Large intestine (tissue), 3 donors: ENCODE results near the gene GINS2. TPM values are rescaled to one million over a fixed set of nuclear protein-coding genes. Genes with fewer than 3 reads are reported as not detected.

Experiments used
- DNase-seq, 2 donors: peaks; one replicate each; pipeline versions ENCODE4 v3.0.0 to v3.0.0-alpha.2; 2013
- H3K27ac ChIP-seq: one replicate; pipeline ENCODE4 v1.5.1; 2013; ENCODE audit warnings: low read length
- H3K27me3 ChIP-seq: 2 replicates; pipeline ENCODE4 v1.6.1; 2013; ENCODE audit warnings: low read length; ENCODE audit not compliant: control insufficient read depth, insufficient read depth
- H3K36me3 ChIP-seq: 2 replicates; pipeline ENCODE4 v1.6.1; 2013; ENCODE audit warnings: low read length; ENCODE audit not compliant: control insufficient read depth, insufficient read depth
- H3K4me1 ChIP-seq: one replicate; pipeline ENCODE4 v1.6.1; 2013; ENCODE audit warnings: low read length; ENCODE audit not compliant: control insufficient read depth, insufficient read depth
- H3K4me3 ChIP-seq: one replicate; pipeline ENCODE4 v1.5.1; 2013; ENCODE audit warnings: low read length
- H3K9me3 ChIP-seq: one replicate; pipeline ENCODE4 v1.6.1; 2013; ENCODE audit warnings: mild to moderate bottlenecking, low read depth, low read length, moderate library complexity; ENCODE audit not compliant: control insufficient read depth
- WGBS: methylation state at CpG from one replicate; pipeline ENCODE4 v1.1.5; 2013; ENCODE audit warnings: low lambda C conversion rate; ENCODE audit not compliant: insufficient coverage; 5-methylcytosine and 5-hydroxymethylcytosine counted together
- polyA plus RNA-seq: library from polyadenylated mRNA; unstranded; fragments of 120-200 nt; gene quantifications from one replicate; pipeline ENCODE4 v1.2.1, GENCODE V29; 2013

GINS2 gene
- polyA plus RNA-seq, 1 donor: 10.2 TPM

GRCh38 chr16:85717393-85718152, 28.8 kb upstream of the GINS2 start:
- Histone ChIP-seq H3K4me1 (peaks cover 25% of the 10 kb centered on the region), H3K27me3 (peaks cover 13% of the 10 kb centered on the region), H3K27ac (no peak overlapping the region), H3K4me3 (no peak overlapping the region), H3K36me3 (no peaks in the 10 kb centered on the region), H3K9me3 (no peaks in the 10 kb centered on the region)
- 4% methylated on average over 8 of the region's 21 CpGs for WGBS
- DNase-seq: peak; percentile 55 to 57

DNA sequence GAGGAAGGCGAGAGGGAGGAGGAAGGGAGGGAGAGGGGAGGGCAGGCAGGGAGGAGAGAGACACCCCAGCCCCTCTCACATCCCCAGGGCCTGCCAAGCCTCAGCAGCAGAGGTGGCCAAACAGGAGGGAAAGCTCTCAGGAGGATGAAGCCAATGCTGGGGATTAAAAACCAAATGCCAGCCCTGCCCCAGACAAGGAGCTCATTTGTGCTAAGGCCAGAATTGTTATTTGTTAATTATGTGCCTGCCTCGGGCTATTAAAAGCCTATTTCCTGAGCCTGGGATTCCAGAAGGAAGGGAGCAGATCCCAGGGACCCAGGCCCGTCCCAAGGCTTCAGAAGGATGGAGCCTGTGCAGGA, 27.9 kb upstream of the GINS2 start:
- Histone ChIP-seq H3K9me3 (peaks cover 2% of the 10 kb centered on the region), H3K36me3 (no peaks in the 10 kb centered on the region), H3K27me3 (peaks cover 16% of the 10 kb centered on the region), H3K4me1 (peaks cover 19% of the 10 kb centered on the region), H3K4me3 (no peak overlapping the region), H3K27ac (no peak overlapping the region)
- WGBS: no CpG with 5 or more reads among the region's 3 CpGs
- no peak for DNase-seq

DNA sequence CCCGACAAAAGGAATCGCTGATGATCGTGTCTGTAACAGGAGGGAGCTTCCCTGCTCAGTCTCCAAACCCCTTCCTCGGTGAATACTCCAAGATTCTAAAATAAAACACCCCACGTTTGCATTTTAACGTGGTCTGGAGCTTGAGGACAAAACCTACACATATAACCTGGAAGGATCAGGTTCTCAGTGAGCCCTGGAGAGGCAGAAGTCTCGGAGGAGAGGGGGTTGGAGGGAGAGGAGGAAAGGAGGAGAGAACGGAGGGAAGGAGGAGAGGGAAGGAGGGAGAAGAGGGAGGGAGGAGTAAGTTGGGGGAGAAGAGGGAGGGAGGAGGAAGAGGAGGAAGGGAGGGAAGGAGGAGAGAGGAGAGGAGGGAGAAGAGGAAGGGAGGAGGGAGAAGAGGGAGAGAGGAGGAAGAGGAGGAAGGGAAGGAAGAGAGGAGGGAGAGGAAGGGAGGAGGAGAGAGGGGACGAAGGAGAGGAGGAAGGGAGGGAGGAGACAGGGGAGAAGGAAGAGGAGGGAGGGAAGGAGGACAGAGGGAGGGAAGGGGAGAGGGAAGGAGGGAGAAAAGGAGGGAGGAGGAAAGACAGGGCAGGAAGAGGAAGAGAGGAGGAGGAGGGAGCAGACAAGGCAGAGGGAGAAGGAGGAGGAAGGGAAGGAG, 27.4 kb upstream of the GINS2 start:
- Histone ChIP-seq H3K4me3 (no peak overlapping the region), H3K27ac (peak overlapping the region; percentile 24), H3K36me3 (no peaks in the 10 kb centered on the region), H3K4me1 (peaks cover 19% of the 10 kb centered on the region), H3K27me3 (peaks cover 16% of the 10 kb centered on the region), H3K9me3 (peaks cover 2% of the 10 kb centered on the region)
- 55% methylated on average over 4 of the region's 9 CpGs for WGBS
- no peak for DNase-seq

- no peak for DNase-seq
- no CpG with 5 or more reads among the region's 22 CpGs for WGBS
- Histone ChIP-seq H3K27ac (no peak overlapping the region), H3K27me3 (peaks cover 16% of the 10 kb centered on the region), H3K36me3 (no peaks in the 10 kb centered on the region), H3K9me3 (peaks cover 2% of the 10 kb centered on the region), H3K4me3 (no peak overlapping the region), H3K4me1 (peaks cover 19% of the 10 kb centered on the region)
Measured at GRCh38 chr16:85715169-85716021, 26.6 kb upstream of the GINS2 start.

GRCh38 chr16:85712801-85713200, 24.0 kb upstream of the GINS2 start:
- H3K4me1 ChIP-seq: peaks cover 6% of the 10 kb centered on the region
- H3K4me3 ChIP-seq: no peak overlapping the region
- H3K27me3 ChIP-seq: peaks cover 18% of the 10 kb centered on the region
- H3K9me3 ChIP-seq: peaks cover 8% of the 10 kb centered on the region
- no peak overlapping the region for H3K27ac ChIP-seq
- H3K36me3 ChIP-seq: no peaks in the 10 kb centered on the region
- no CpG with 5 or more reads among the region's 9 CpGs for WGBS
- no peak for DNase-seq

DNA sequence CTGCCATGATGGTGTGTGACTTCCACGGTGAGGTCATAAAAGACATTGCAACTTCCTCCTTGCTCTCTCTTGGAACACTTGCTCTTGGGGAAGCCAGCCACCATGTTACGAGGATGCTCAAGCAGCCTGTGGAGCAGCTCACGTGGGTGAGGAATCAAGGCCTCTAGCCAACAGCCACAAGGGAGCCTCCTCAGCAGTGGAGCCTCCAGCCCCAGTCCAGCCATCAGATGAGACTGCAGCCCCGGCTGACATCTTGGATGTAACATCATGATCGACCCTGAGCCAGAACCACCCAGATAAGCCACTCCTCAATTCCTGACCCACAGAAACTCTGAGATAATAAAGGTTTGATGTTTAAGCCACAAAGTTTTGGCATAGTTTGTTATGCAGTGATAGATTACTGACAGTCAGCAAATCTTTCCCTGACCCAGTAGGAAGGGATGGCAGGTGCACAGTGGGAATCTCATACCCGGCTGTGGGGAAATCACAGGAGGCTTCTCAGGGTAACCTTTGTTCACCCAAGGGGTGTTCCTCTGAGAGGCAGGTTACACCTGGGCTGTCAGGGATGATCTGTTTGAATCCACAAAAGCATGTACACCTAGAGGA, 23.3 kb upstream of the GINS2 start:
- H3K4me3 ChIP-seq: no peak overlapping the region
- H3K27ac ChIP-seq: no peak overlapping the region
- H3K27me3 ChIP-seq: peaks cover 18% of the 10 kb centered on the region
- no CpG with 5 or more reads among the region's 6 CpGs for WGBS
- H3K36me3 ChIP-seq: no peaks in the 10 kb centered on the region
- peaks cover 5% of the 10 kb centered on the region for H3K4me1 ChIP-seq
- H3K9me3 ChIP-seq: peaks cover 8% of the 10 kb centered on the region
- no peak for DNase-seq

DNA sequence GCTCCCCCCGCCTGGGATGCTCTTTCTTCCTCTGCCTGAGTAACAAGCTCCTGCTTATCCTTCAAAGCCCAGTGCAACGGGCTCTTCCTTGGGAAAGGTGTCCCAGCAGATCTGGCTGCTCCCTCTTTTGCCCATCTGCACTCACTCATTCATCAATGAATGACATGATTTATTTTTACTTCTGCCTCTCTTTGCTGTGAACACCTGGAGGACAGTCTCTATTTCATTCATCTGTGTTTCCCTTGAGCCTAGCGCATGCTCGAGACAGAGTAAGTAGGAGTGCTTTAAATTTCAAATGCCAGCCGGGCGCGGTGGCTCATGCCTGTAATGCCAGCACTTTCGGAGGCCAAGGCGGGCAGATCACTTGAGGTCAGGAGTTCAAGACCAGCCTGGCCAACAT, 22.0 kb upstream of the GINS2 start:
- WGBS: no CpG with 5 or more reads among the region's 9 CpGs
- H3K36me3 ChIP-seq: no peaks in the 10 kb centered on the region
- no peak overlapping the region for H3K4me3 ChIP-seq
- peaks cover 5% of the 10 kb centered on the region for H3K4me1 ChIP-seq
- H3K9me3 ChIP-seq: peaks cover 8% of the 10 kb centered on the region
- H3K27ac ChIP-seq: no peak overlapping the region
- peaks cover 12% of the 10 kb centered on the region for H3K27me3 ChIP-seq
- no peak for DNase-seq

- H3K27me3 ChIP-seq: peaks cover 5% of the 10 kb centered on the region
- H3K4me1 ChIP-seq: no peaks in the 10 kb centered on the region
- no peaks in the 10 kb centered on the region for H3K36me3 ChIP-seq
- no peak for DNase-seq
- no CpG with 5 or more reads among the region's 53 CpGs for WGBS
- no peak overlapping the region for H3K4me3 ChIP-seq
- no peak overlapping the region for H3K27ac ChIP-seq
- peaks cover 8% of the 10 kb centered on the region for H3K9me3 ChIP-seq
Measured at GRCh38 chr16:85709766-85710585, 21.2 kb upstream of the GINS2 start.

- WGBS: no CpG with 5 or more reads among the region's 6 CpGs
Measured at GRCh38 chr16:85708338-85708737, 19.6 kb upstream of the GINS2 start.

More at GRCh38 chr16:85708338-85708737, 19.6 kb upstream of the GINS2 start:
- Histone ChIP-seq H3K9me3 (peaks cover 8% of the 10 kb centered on the region), H3K27me3 (peaks cover 5% of the 10 kb centered on the region), H3K4me3 (no peak overlapping the region), H3K36me3 (no peaks in the 10 kb centered on the region), H3K4me1 (no peaks in the 10 kb centered on the region), H3K27ac (no peak overlapping the region)
- DNase-seq: no peak
